ENCODE results near the gene ADAMTS7. TPM values are rescaled to one million over a fixed set of nuclear protein-coding genes. Genes with fewer than 3 reads are reported as not detected.
"Not testable (repeated sequence)": the region's sequence is repeated elsewhere in the genome, so short reads cannot be mapped to it uniquely, and the experiment has no call there.

Gene ADAMTS7
- total RNA-seq, 2 experiments from 2014 or later = 0.23 to 0.60 TPM

GRCh38 chr15:78750974-78751601 lies 60.2 kb downstream of the ADAMTS7 start:
- H3K4me1 Mint-ChIP-seq (ENCODE audit: low read depth); H3K36me3 Mint-ChIP-seq (ENCODE audit: low read depth); intact Hi-C loops (cut with micrococcal nuclease); H3K27ac Mint-ChIP-seq; H3K9me3 Mint-ChIP-seq; H3K27me3 Mint-ChIP-seq; H3K4me3 Mint-ChIP-seq; POLR2A ChIA-PET: not testable (repeated sequence)
- DNase-seq = peak; percentile 95
- CTCF ChIA-PET = interaction anchor here (0.6 to 2.5 kb wide), 7 partner anchors 11 to 259 kb away, joined by 3 to 10 read pairs (median 4); no protein-coding TSS in a partner anchor
- TF ChIP-seq, protein P1, sequence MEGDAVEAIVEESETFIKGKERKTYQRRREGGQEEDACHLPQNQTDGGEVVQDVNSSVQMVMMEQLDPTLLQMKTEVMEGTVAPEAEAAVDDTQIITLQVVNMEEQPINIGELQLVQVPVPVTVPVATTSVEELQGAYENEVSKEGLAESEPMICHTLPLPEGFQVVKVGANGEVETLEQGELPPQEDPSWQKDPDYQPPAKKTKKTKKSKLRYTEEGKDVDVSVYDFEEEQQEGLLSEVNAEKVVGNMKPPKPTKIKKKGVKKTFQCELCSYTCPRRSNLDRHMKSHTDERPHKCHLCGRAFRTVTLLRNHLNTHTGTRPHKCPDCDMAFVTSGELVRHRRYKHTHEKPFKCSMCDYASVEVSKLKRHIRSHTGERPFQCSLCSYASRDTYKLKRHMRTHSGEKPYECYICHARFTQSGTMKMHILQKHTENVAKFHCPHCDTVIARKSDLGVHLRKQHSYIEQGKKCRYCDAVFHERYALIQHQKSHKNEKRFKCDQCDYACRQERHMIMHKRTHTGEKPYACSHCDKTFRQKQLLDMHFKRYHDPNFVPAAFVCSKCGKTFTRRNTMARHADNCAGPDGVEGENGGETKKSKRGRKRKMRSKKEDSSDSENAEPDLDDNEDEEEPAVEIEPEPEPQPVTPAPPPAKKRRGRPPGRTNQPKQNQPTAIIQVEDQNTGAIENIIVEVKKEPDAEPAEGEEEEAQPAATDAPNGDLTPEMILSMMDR (IDR thresholded peaks at IDR 0.05) = peak; percentile 63
- ATAC-seq = peak; percentile 100

DNA sequence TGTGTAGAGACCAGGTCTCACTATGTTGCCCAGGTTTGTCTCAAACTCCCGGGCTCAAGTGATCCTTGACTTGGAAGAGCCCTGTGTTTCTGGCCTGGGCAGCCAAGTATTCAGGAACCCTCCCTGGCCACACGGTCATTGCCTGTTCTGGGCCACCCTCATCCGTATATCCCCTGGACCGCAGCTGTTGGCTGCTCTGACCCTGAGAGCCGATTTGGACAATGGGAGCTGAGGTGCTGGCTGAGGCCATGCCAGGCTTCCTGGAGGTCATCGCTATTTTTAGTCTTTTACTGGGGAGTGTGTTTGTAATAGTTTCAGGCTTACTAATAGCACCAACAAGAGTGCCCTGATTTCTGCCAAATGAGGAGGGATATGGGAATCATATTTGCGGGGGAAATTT lies 60.7 kb downstream of the ADAMTS7 start:
- POLR2A ChIA-PET = no interaction called here

DNA sequence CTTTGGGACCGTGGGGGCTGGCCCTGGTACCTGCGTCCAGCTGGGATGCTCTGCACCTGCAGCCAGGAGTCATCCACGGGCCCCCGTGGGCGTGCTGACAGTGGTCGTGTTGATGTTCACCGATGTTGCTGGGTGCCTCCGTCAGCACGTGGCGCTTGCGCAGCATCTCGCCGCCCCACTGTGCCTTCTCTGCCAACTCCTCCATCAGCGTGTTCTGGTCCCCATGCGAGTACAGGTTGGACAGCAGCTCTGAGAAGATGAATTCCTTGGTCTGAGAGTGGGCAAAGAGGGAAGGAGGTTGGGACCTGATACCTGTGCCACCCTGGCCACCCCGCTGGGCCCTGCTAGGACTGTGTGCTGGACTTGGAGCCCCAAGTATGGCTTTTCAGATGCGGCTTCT lies 61.4 kb downstream of the ADAMTS7 start:
- ChIA-PET CTCF (interaction anchor here (0.7 to 2.5 kb wide), 2 partner anchors 10 to 130 kb away, joined by 3 to 10 read pairs; no protein-coding TSS in a partner anchor), POLR2A (no interaction called here)
- DNase-seq (no peak), ATAC-seq (no peak)
- intact Hi-C loops (cut with micrococcal nuclease) = no loop called here
- TF ChIP-seq, protein P1 (IDR thresholded peaks at IDR 0.05) = no peak
- Mint-ChIP-seq H3K36me3 (ENCODE audit: low read depth) (no peaks in the 10 kb centered on the region), H3K9me3 (no peaks in the 10 kb centered on the region), H3K27me3 (no peaks in the 10 kb centered on the region), H3K4me3 (no peak overlapping the region), H3K27ac (no peak overlapping the region), H3K4me1 (ENCODE audit: low read depth) (peaks cover 4% of the 10 kb centered on the region)

More for the DNA sequence above, 60.7 kb downstream of the ADAMTS7 start:
- Mint-ChIP-seq H3K4me3 (no peak overlapping the region), H3K4me1 (ENCODE audit: low read depth) (peaks cover 4% of the 10 kb centered on the region), H3K27me3 (no peaks in the 10 kb centered on the region), H3K9me3 (no peaks in the 10 kb centered on the region), H3K27ac (no peak overlapping the region), H3K36me3 (ENCODE audit: low read depth) (no peaks in the 10 kb centered on the region)
- intact Hi-C loops (cut with micrococcal nuclease) = no loop called here
- TF ChIP-seq, protein P1 (IDR thresholded peaks at IDR 0.05) = no peak
- ATAC-seq = no peak
- CTCF ChIA-PET = interaction anchor here (0.7 to 2.5 kb wide), 4 partner anchors 11 to 131 kb away, joined by 3 to 10 read pairs (median 4); no protein-coding TSS in a partner anchor
- no peak for DNase-seq

DNA sequence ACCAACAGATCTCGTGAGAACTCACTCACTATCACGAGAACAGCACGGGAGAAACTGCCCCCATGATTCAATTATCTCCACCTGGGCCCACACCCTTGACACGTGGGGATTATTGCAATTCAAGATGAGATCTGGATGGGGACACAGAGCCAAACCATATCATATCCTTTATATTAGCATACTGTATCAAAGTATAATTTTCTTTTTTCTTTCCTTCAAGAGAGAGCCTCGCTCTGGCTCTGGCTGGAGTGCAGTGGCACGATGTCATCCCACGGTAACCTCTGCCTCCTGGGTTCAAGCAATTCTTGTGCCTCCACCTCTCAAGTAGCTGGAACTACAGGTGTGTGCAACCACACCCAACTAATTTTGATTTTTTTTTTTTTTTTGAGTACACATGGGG lies 63.4 kb downstream of the ADAMTS7 start:
- H3K9me3 Mint-ChIP-seq; intact Hi-C loops (cut with micrococcal nuclease); H3K27ac Mint-ChIP-seq; H3K4me3 Mint-ChIP-seq; DNase-seq; H3K36me3 Mint-ChIP-seq (ENCODE audit: low read depth); POLR2A ChIA-PET; H3K4me1 Mint-ChIP-seq (ENCODE audit: low read depth); H3K27me3 Mint-ChIP-seq; ATAC-seq; CTCF ChIA-PET: not testable (repeated sequence)

GRCh38 chr15:78741674-78742073 lies 69.6 kb downstream of the ADAMTS7 start:
- H3K36me3 Mint-ChIP-seq (ENCODE audit: low read depth); H3K4me3 Mint-ChIP-seq; POLR2A ChIA-PET; ATAC-seq; H3K9me3 Mint-ChIP-seq; H3K27ac Mint-ChIP-seq; DNase-seq; H3K4me1 Mint-ChIP-seq (ENCODE audit: low read depth); intact Hi-C loops (cut with micrococcal nuclease); H3K27me3 Mint-ChIP-seq: not testable (repeated sequence)
- CTCF ChIA-PET = interaction anchor here (1.0 to 1.1 kb wide), 2 partner anchors 15 to 117 kb away, joined by 3 read pairs; no protein-coding TSS in a partner anchor

DNA sequence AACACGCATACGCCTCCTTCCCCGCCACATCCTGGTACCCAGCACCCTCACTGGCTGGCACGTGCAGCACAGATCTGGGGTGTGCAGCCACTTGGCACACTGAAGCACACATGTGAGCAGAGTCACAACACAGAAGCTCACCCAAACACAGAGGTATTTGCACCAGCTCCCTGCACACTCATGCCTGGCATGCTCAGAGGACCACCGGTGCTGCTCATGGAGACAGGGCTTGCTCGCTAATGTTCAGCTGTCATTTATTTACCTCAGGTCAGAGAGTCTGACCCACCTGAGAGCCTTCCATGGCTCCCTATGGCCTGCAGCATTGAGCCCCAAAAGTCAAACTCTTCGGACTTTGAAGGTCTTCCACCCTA lies 70.4 kb downstream of the ADAMTS7 start:
- Mint-ChIP-seq H3K27ac (no peak overlapping the region), H3K27me3 (peaks cover 7% of the 10 kb centered on the region), H3K9me3 (no peaks in the 10 kb centered on the region), H3K36me3 (ENCODE audit: low read depth) (no peaks in the 10 kb centered on the region), H3K4me3 (no peak overlapping the region), H3K4me1 (ENCODE audit: low read depth) (no peaks in the 10 kb centered on the region)
- CTCF ChIA-PET = interaction anchor here (0.6 to 1.1 kb wide), 4 partner anchors 12 to 116 kb away, joined by 3 to 4 read pairs (median 3); no protein-coding TSS in a partner anchor
- POLR2A ChIA-PET = no interaction called here
- TF ChIP-seq, protein P1 (IDR thresholded peaks at IDR 0.05) = peak; percentile 2
- no peak for DNase-seq
- intact Hi-C loops (cut with micrococcal nuclease) = no loop called here
- ATAC-seq = no peak
